Measurements from ENCODE around the gene CRADD. TPM values are rescaled to one million over a fixed set of nuclear protein-coding genes. Genes with fewer than 3 reads are reported as not detected.

CRADD gene
- total RNA-seq, 1 donor from 2014 or later = 9.8 TPM

DNA sequence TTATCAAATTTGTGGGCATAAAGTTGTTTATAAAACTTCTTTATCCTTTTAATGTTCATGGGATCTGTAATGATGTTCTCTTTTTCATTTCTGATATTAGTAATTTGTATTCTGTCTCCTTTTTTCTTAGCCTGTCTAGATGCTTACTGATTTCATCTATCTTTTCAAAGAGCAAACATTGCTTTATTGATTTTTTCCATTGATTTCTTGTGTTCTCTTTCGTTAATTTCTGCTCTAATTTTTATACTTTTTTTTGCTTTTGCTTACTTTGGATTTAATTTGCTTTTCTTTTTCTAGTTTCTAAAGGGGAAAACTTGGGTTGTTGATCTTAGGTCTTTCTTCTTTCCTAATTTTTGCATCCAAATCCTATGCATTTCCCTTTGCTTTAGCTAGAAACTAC lies 42.5 kb downstream of the CRADD start:
- H3K36me3 Mint-ChIP-seq (ENCODE audit: low read depth) = peaks cover 26% of the 10 kb centered on the region
- TF ChIP-seq, protein P1, sequence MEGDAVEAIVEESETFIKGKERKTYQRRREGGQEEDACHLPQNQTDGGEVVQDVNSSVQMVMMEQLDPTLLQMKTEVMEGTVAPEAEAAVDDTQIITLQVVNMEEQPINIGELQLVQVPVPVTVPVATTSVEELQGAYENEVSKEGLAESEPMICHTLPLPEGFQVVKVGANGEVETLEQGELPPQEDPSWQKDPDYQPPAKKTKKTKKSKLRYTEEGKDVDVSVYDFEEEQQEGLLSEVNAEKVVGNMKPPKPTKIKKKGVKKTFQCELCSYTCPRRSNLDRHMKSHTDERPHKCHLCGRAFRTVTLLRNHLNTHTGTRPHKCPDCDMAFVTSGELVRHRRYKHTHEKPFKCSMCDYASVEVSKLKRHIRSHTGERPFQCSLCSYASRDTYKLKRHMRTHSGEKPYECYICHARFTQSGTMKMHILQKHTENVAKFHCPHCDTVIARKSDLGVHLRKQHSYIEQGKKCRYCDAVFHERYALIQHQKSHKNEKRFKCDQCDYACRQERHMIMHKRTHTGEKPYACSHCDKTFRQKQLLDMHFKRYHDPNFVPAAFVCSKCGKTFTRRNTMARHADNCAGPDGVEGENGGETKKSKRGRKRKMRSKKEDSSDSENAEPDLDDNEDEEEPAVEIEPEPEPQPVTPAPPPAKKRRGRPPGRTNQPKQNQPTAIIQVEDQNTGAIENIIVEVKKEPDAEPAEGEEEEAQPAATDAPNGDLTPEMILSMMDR (conservative IDR thresholded peaks at IDR 0.05) = no peak
- H3K4me3 Mint-ChIP-seq = no peak overlapping the region

DNA sequence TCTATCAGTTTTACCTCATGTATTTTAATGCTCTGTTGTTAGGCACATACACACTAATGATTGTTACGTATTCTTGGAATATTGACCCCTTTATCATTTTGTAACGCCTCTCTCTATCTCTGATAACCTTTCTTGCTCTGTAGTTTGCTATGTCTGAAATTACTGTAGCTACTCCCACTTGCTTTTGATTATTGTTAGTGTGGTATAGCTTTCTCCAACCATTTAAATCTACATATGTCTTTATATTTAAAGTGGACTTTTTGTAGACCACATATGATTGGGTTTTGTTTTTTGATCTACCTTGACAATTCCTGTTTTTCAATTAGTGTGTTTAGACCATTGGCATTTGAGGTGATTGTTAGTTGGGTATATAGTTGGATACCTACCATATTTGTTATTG lies 43.4 kb downstream of the CRADD start:
- TF ChIP-seq, protein P1 (conservative IDR thresholded peaks at IDR 0.05) = no peak
- Mint-ChIP-seq H3K9me3 (peaks cover 22% of the 10 kb centered on the region), H3K27me3 (ENCODE audit: low read depth) (no peaks in the 10 kb centered on the region), H3K27ac (ENCODE audit: unreplicated experiment) (no peak overlapping the region), H3K4me3 (no peak overlapping the region), H3K4me1 (no peaks in the 10 kb centered on the region), H3K36me3 (ENCODE audit: low read depth) (peaks cover 27% of the 10 kb centered on the region)
- DNase-seq (ENCODE audit: low read depth, low spot score) = no peak

More for the DNA sequence above, 42.5 kb downstream of the CRADD start:
- H3K9me3 Mint-ChIP-seq = peaks cover 20% of the 10 kb centered on the region
- no peaks in the 10 kb centered on the region for H3K27me3 Mint-ChIP-seq (ENCODE audit: low read depth)
- DNase-seq (ENCODE audit: low read depth, low spot score) = no peak
- no peak overlapping the region for H3K27ac Mint-ChIP-seq (ENCODE audit: unreplicated experiment)
- H3K4me1 Mint-ChIP-seq = no peaks in the 10 kb centered on the region

DNA sequence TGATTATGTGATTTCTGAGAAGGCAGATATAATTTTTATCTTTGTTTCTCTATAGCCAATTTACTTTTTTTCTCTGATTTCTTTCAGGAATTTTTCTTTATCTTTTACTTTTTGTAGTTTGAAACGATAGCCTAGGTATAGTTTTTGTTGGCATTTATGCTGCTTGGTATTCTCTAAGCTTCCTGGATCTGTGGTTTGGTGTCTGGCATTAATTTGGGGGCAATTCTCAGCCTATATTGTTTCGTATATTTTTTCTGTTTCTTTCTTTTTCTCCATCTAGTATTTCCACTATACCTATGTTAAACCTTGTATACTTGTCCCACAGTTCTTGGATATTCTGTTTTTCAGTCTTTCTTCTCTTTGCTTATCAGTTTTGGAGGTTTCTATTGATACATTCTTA lies 45.0 kb downstream of the CRADD start:
- no peak overlapping the region for H3K27ac Mint-ChIP-seq (ENCODE audit: unreplicated experiment)
- H3K27me3 Mint-ChIP-seq (ENCODE audit: low read depth) = no peaks in the 10 kb centered on the region
- DNase-seq (ENCODE audit: low read depth, low spot score) = no peak
- TF ChIP-seq, protein P1 (conservative IDR thresholded peaks at IDR 0.05) = no peak
- H3K4me1 Mint-ChIP-seq = peaks cover 3% of the 10 kb centered on the region
- H3K4me3 Mint-ChIP-seq = no peak overlapping the region
- H3K9me3 Mint-ChIP-seq = peaks cover 22% of the 10 kb centered on the region
- peaks cover 27% of the 10 kb centered on the region for H3K36me3 Mint-ChIP-seq (ENCODE audit: low read depth)

DNA sequence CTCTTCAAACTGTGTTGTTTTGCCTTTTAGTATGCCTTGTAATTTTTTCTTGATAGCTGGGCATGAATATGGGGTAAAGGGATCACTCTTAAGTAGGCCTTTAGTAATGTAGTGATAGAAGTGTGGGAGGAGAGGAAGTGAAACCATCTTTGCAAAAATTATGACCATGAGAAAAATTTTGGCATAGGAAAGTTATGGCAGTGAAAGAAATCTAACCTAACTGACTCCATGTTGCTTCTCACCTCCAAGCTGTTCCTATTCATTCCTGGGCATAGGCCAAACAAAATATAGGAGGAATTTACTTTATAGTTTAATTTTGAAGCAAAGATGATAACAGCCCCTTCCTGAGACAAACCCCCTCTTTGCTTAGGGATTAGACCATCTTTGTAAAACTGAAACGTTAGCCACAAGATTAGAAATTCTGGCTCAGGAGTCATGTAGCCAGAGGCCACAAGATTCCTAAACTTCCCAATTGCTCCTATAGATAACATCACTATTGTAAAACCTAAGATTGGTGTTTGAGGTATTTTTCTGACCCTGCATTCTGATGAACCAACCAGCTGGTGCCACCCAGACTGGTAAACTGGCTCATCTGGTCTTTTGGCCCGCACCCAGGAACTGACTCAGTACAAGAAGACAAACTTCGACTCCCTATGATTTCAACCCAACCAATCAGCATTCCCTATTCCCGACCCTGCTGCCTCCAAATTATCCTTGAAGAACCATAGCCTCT lies 45.8 kb downstream of the CRADD start:
- TF ChIP-seq, protein P1 (conservative IDR thresholded peaks at IDR 0.05) = no peak
- no peak for DNase-seq (ENCODE audit: low read depth, low spot score)
- H3K27me3 Mint-ChIP-seq (ENCODE audit: low read depth) = no peaks in the 10 kb centered on the region
- peaks cover 18% of the 10 kb centered on the region for H3K9me3 Mint-ChIP-seq
- H3K4me3 Mint-ChIP-seq = no peak overlapping the region
- peaks cover 23% of the 10 kb centered on the region for H3K36me3 Mint-ChIP-seq (ENCODE audit: low read depth)
- peaks cover 5% of the 10 kb centered on the region for H3K4me1 Mint-ChIP-seq
- H3K27ac Mint-ChIP-seq (ENCODE audit: unreplicated experiment) = no peak overlapping the region

DNA sequence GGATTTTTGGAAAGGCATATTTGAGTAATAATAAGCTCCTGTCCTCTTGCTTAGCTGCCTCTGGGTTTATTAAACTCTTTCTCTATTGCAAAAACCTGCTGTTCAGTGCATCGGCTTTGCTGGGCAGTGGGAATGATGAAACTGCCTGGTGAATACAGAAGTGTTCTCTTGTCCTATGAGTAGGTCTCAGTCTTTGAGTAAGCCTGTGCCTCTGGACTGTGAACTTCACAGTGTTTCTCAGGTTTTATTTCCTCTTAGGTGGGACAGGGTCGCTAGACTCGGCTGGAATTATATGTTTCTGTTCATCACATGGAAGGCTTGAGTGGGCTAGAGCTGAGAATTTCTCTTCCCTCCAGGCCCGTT lies 46.4 kb downstream of the CRADD start:
- no peak overlapping the region for H3K4me3 Mint-ChIP-seq
- TF ChIP-seq, protein P1 (conservative IDR thresholded peaks at IDR 0.05) = no peak
- no peaks in the 10 kb centered on the region for H3K27me3 Mint-ChIP-seq (ENCODE audit: low read depth)
- peaks cover 5% of the 10 kb centered on the region for H3K4me1 Mint-ChIP-seq
- peaks cover 14% of the 10 kb centered on the region for H3K9me3 Mint-ChIP-seq
- peaks cover 19% of the 10 kb centered on the region for H3K36me3 Mint-ChIP-seq (ENCODE audit: low read depth)
- DNase-seq (ENCODE audit: low read depth, low spot score) = no peak
- H3K27ac Mint-ChIP-seq (ENCODE audit: unreplicated experiment) = no peak overlapping the region
